Measurements from ENCODE around the gene TPK1. TPM values are rescaled to one million over a fixed set of nuclear protein-coding genes. Genes with fewer than 3 reads are reported as not detected.

Gene TPK1
- total RNA-seq, 1 donor = 6.9 TPM

DNA sequence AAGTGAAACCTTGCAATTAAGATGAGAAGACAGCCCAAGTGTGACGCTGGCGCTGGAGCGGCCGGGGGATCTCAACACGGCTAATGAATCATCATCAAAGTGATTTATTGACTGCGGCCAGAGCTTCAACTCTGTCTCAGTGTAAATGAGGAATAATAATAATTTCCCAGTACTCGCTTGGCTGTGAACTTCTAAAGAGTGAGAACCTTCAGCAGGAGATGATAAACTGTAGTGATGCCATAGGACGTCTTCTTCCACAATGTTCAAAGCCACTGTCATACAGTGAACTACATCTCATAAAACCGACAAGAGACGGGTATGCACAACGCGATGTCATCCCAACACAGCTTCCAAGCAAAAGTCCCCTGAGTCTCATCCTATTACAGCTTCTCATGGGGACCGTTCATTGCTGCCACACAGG is 308.8 kb downstream of the TPK1 start:
- no peak overlapping the region for H3K4me3 ChIP-seq (ENCODE audit: insufficient read depth, low read length)
- no peaks in the 10 kb centered on the region for H3K36me3 ChIP-seq (ENCODE audit: insufficient read depth, low read length)
- H3K27ac ChIP-seq (ENCODE audit: low read depth, low read length) = no peak overlapping the region
- H2AFZ ChIP-seq (ENCODE audit: low read length) = no peak overlapping the region
- no peaks in the 10 kb centered on the region for H3K9me3 ChIP-seq (ENCODE audit: low read depth, low read length)
- TF ChIP-seq, protein P1, sequence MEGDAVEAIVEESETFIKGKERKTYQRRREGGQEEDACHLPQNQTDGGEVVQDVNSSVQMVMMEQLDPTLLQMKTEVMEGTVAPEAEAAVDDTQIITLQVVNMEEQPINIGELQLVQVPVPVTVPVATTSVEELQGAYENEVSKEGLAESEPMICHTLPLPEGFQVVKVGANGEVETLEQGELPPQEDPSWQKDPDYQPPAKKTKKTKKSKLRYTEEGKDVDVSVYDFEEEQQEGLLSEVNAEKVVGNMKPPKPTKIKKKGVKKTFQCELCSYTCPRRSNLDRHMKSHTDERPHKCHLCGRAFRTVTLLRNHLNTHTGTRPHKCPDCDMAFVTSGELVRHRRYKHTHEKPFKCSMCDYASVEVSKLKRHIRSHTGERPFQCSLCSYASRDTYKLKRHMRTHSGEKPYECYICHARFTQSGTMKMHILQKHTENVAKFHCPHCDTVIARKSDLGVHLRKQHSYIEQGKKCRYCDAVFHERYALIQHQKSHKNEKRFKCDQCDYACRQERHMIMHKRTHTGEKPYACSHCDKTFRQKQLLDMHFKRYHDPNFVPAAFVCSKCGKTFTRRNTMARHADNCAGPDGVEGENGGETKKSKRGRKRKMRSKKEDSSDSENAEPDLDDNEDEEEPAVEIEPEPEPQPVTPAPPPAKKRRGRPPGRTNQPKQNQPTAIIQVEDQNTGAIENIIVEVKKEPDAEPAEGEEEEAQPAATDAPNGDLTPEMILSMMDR (IDR thresholded peaks at IDR 0.05; ENCODE audit: extremely low read depth, low read depth, low read length) = no peak
- no peak overlapping the region for H3K4me2 ChIP-seq (ENCODE audit: insufficient read depth, low read length)
- H3K27me3 ChIP-seq (ENCODE audit: insufficient read depth, low read length) = no peaks in the 10 kb centered on the region
- no peak for DNase-seq (ENCODE audit: insufficient read length, low spot score, missing footprints)
- H4K20me1 ChIP-seq (ENCODE audit: insufficient read depth, low read length) = no peaks in the 10 kb centered on the region
- no peaks in the 10 kb centered on the region for H3K4me1 ChIP-seq (ENCODE audit: insufficient read depth, low read length)
- H3K79me2 ChIP-seq (ENCODE audit: insufficient read depth, low read length) = no peaks in the 10 kb centered on the region

DNA sequence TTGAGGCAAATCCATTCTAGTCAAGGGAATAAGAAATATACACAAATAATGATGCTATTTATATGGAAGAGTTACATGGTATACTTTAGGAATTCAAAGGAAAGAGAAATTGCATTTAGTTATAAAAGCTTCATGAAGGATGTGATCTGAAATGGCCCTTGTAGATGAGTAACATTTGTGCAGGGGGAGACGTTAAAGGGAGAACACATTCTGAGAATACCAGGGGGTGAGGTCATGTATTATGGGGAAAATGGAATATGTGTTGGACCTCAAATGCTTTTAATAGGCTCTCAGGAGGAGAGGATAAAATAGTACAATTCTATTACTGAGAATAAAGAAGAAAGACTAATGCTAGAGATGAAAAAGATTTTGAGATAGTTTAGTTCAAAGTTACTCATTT is 309.9 kb downstream of the TPK1 start:
- Histone ChIP-seq H3K27me3 (ENCODE audit: insufficient read depth, low read length) (no peaks in the 10 kb centered on the region), H3K4me1 (ENCODE audit: insufficient read depth, low read length) (no peaks in the 10 kb centered on the region), H3K4me3 (ENCODE audit: insufficient read depth, low read length) (no peak overlapping the region), H2AFZ (ENCODE audit: low read length) (no peak overlapping the region), H3K79me2 (ENCODE audit: insufficient read depth, low read length) (no peaks in the 10 kb centered on the region), H3K27ac (ENCODE audit: low read depth, low read length) (no peak overlapping the region), H4K20me1 (ENCODE audit: insufficient read depth, low read length) (no peaks in the 10 kb centered on the region), H3K4me2 (ENCODE audit: insufficient read depth, low read length) (no peak overlapping the region), H3K9me3 (ENCODE audit: low read depth, low read length) (no peaks in the 10 kb centered on the region), H3K36me3 (ENCODE audit: insufficient read depth, low read length) (no peaks in the 10 kb centered on the region)
- TF ChIP-seq, protein P1 (IDR thresholded peaks at IDR 0.05; ENCODE audit: extremely low read depth, low read depth, low read length) = no peak
- DNase-seq (ENCODE audit: insufficient read length, low spot score, missing footprints) = no peak

DNA sequence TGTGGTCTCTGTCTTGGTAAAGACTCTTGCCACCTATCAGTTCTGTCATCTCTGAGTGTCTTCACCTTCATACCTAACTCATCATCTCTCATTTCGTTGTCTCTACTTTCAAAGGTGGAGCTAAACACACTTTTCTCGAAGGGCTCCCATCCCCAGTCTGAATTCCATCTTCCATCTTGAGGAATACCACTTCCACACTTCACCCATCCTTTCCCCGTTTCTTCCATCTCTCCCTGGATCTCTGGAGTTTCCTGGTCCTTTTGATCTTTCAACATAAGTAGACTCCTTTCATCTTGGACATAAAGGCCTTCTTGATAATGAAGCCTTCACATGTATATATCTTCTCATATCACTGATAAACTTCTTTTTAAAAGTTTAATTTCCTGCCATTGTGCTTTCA is 311.6 kb downstream of the TPK1 start:
- Histone ChIP-seq H3K4me1 (ENCODE audit: insufficient read depth, low read length) (no peaks in the 10 kb centered on the region), H3K4me3 (ENCODE audit: insufficient read depth, low read length) (no peak overlapping the region), H3K27me3 (ENCODE audit: insufficient read depth, low read length) (no peaks in the 10 kb centered on the region), H3K79me2 (ENCODE audit: insufficient read depth, low read length) (no peaks in the 10 kb centered on the region), H3K9me3 (ENCODE audit: low read depth, low read length) (no peaks in the 10 kb centered on the region), H2AFZ (ENCODE audit: low read length) (no peak overlapping the region), H3K4me2 (ENCODE audit: insufficient read depth, low read length) (no peak overlapping the region), H3K27ac (ENCODE audit: low read depth, low read length) (no peak overlapping the region), H4K20me1 (ENCODE audit: insufficient read depth, low read length) (no peaks in the 10 kb centered on the region), H3K36me3 (ENCODE audit: insufficient read depth, low read length) (no peaks in the 10 kb centered on the region)
- DNase-seq (ENCODE audit: insufficient read length, low spot score, missing footprints) = no peak
- TF ChIP-seq, protein P1 (IDR thresholded peaks at IDR 0.05; ENCODE audit: extremely low read depth, low read depth, low read length) = no peak

GRCh38 chr7:144523621-144524020 is 312.2 kb downstream of the TPK1 start:
- H3K4me3 ChIP-seq (ENCODE audit: insufficient read depth, low read length) = no peak overlapping the region
- no peaks in the 10 kb centered on the region for H3K4me1 ChIP-seq (ENCODE audit: insufficient read depth, low read length)
- no peaks in the 10 kb centered on the region for H3K27me3 ChIP-seq (ENCODE audit: insufficient read depth, low read length)
- no peaks in the 10 kb centered on the region for H3K9me3 ChIP-seq (ENCODE audit: low read depth, low read length)
- no peak overlapping the region for H3K4me2 ChIP-seq (ENCODE audit: insufficient read depth, low read length)
- no peaks in the 10 kb centered on the region for H3K36me3 ChIP-seq (ENCODE audit: insufficient read depth, low read length)
- H3K27ac ChIP-seq (ENCODE audit: low read depth, low read length) = no peak overlapping the region
- H2AFZ ChIP-seq (ENCODE audit: low read length) = no peak overlapping the region
- DNase-seq (ENCODE audit: insufficient read length, low spot score, missing footprints) = no peak
- TF ChIP-seq, protein P1 (IDR thresholded peaks at IDR 0.05; ENCODE audit: extremely low read depth, low read depth, low read length) = no peak
- no peaks in the 10 kb centered on the region for H3K79me2 ChIP-seq (ENCODE audit: insufficient read depth, low read length)
- H4K20me1 ChIP-seq (ENCODE audit: insufficient read depth, low read length) = no peaks in the 10 kb centered on the region
